Activated CD4-positive, alpha-beta T cell treated with anti-CD3 and anti-CD28 coated beads, Interleukin-2, amount 50 U/mL, for 4 hours (primary cell): Measurements from ENCODE around the gene NAT8L.

ENCODE experiments used
- DNase-seq, 2 experiments: peaks; one replicate each; pipeline ENCODE4 v3.0.0-alpha.2; 2020

The NAT8L gene

GRCh38 chr4:2076908-2077536 lies 17.9 kb downstream of the NAT8L start:
- DNase-seq: no peak

- DNase-seq: no peak
Measured at GRCh38 chr4:2077537-2078460, 18.7 kb downstream of the NAT8L start.

- no peak for DNase-seq
Measured at GRCh38 chr4:2078584-2078983, 19.5 kb downstream of the NAT8L start.

GRCh38 chr4:2079006-2079405 lies 19.9 kb downstream of the NAT8L start:
- no peak for DNase-seq

GRCh38 chr4:2079926-2080325 lies 20.8 kb downstream of the NAT8L start:
- no peak for DNase-seq

- DNase-seq: no peak
Measured at GRCh38 chr4:2080429-2081300, 21.5 kb downstream of the NAT8L start.

GRCh38 chr4:2081540-2081939 lies 22.4 kb downstream of the NAT8L start:
- DNase-seq: no peak

GRCh38 chr4:2082118-2082517 lies 23.0 kb downstream of the NAT8L start:
- DNase-seq: no peak

- no peak for DNase-seq
Measured at GRCh38 chr4:2082627-2083026, 23.5 kb downstream of the NAT8L start.

GRCh38 chr4:2083116-2083825 lies 24.1 kb downstream of the NAT8L start:
- DNase-seq: no peak

GRCh38 chr4:2083826-2084160 lies 24.7 kb downstream of the NAT8L start:
- no peak for DNase-seq

GRCh38 chr4:2084316-2084715 lies 25.2 kb downstream of the NAT8L start:
- DNase-seq: no peak

- DNase-seq: no peak
Measured at GRCh38 chr4:2085496-2085901, 26.4 kb downstream of the NAT8L start.

- DNase-seq: no peak
Measured at GRCh38 chr4:2087170-2087569, 28.0 kb downstream of the NAT8L start.

- no peak for DNase-seq
Measured at GRCh38 chr4:2089222-2089621, 30.1 kb downstream of the NAT8L start.

- no peak for DNase-seq
Measured at GRCh38 chr4:2090642-2091041, 31.5 kb downstream of the NAT8L start.

- DNase-seq: no peak
Measured at GRCh38 chr4:2091990-2092668, 33.0 kb downstream of the NAT8L start.

- no peak for DNase-seq
Measured at GRCh38 chr4:2092669-2093053, 33.5 kb downstream of the NAT8L start.

GRCh38 chr4:2093265-2093664 lies 34.1 kb downstream of the NAT8L start:
- DNase-seq: no peak

GRCh38 chr4:2094545-2094944 lies 35.4 kb downstream of the NAT8L start:
- DNase-seq: no peak

GRCh38 chr4:2095236-2096072 lies 36.3 kb downstream of the NAT8L start:
- DNase-seq: no peak
